Activated CD4-positive, alpha-beta T cell treated with anti-CD3 and anti-CD28 coated beads, Interleukin-2, amount 10 ng/mL, durations not matched to agents 24 days and 14 days (primary cell): ENCODE data around the gene ADAMTS10. TPM values are rescaled to one million over a fixed set of nuclear protein-coding genes. Genes with fewer than 3 reads are reported as not detected.

Experiments used
- DNase-seq: peaks from one replicate; pipeline ENCODE4 v3.0.0; 2022
- H3K27ac Mint-ChIP-seq: one replicate; pipeline ENCODE4 v1.8.0; 2022; ENCODE audit warnings: mild to moderate bottlenecking, mixed read lengths
- H3K27me3 Mint-ChIP-seq: one replicate; pipeline ENCODE4 v1.8.0; 2022; ENCODE audit warnings: mixed read lengths
- H3K36me3 Mint-ChIP-seq: one replicate; pipeline ENCODE4 v1.8.0; 2022; ENCODE audit warnings: low read depth, mild to moderate bottlenecking, mixed read lengths
- H3K4me1 Mint-ChIP-seq: one replicate; pipeline ENCODE4 v1.8.0; 2021; ENCODE audit warnings: mixed read lengths
- H3K4me3 Mint-ChIP-seq: one replicate; pipeline ENCODE4 v1.8.0; 2022; ENCODE audit warnings: mild to moderate bottlenecking, moderate library complexity, mixed read lengths
- H3K9me3 Mint-ChIP-seq: one replicate; pipeline ENCODE4 v1.8.0; 2021; ENCODE audit warnings: mixed read lengths
- intact Hi-C: fragments of 100-400 bp; cut with micrococcal nuclease; formaldehyde crosslinking; loops from one replicate; pipeline ENCODE4 v1.15.1; 2023
- total RNA-seq: library from RNA; stranded (reverse); gene quantifications from 2 replicates; pipeline ENCODE4 v1.2.3, GENCODE V29; 2022

Gene ADAMTS10
- total RNA-seq = 2.4 and 2.5 TPM in 2 replicates

DNA sequence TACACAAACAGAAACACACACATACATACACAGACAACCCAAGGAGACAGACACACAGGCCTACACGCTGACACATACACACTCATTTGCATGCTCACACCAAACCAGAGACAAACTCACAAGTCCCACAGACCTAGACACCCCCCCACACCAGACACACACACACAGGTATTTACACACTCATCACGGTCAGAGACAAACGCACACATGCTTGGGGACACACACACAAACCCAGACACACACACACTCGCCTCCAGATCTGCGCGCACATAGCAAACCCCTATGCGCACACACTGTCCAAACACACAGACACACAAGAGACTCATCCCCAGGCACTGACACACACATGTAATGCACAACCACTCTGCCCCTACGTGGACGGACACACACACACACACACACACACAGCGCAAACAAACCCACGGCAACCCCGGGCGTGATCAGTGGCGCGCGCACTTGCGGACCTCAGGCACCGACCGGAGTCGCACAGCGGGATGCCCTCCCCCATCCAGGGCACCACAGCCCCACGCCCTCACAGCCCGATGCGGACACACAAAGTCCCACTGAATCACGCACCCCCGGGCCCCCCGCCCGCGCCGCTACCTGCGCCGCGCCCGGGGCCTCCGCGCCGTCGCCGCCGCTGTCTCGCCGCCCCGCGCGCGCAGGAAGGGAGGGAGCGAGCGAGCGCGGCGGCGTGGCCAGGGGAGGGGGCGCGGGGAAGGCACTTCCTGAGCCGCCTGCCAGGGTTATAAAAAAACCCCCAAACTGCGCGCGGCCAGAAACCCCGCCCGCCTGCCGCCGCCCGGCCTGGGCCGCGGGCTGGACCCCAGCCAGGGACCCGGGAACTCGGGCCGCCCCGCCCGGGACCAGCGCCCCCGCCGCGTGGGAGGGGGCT lies at the start of gene ADAMTS10:
Gene ADAMTS10, minus strand, starts transcription at position 675 of the 895 bp plus-strand sequence. CDS start 5,005 bp downstream, outside the sequence.
- intact Hi-C loops = no loop called here
- H3K4me1 Mint-ChIP-seq = peaks cover 15% of the 10 kb centered on the region
- peak; percentile 79 for DNase-seq

DNA sequence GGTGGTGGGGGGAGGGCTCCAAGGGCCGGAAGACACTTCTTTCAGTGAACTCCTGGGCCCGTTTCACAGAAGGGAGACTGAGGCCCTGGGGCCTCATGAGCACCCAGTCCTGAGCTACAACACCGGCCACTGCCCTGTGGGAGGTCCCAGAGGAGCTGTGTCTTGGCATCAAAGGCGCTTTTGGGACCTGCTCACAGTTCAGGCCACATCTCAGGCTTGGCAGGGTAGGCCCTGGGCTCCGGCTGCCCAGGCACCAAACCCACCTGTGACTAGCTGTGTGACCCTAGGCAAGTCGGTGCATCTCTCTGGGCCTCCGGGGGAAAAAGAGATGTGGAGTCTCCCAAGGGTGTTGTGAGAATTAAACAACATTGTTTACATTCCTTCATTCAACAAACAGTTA lies 49.4 kb upstream of the ADAMTS10 start:
- no peak overlapping the region for H3K4me3 Mint-ChIP-seq
- no peaks in the 10 kb centered on the region for H3K9me3 Mint-ChIP-seq
- intact Hi-C loops = no loop called here
- peaks cover 21% of the 10 kb centered on the region for H3K4me1 Mint-ChIP-seq
- no peak overlapping the region for H3K27ac Mint-ChIP-seq
- no peak for DNase-seq
- peaks cover 3% of the 10 kb centered on the region for H3K27me3 Mint-ChIP-seq
- H3K36me3 Mint-ChIP-seq = no peaks in the 10 kb centered on the region

More for the DNA sequence above, at the start of gene ADAMTS10:
- H3K36me3 Mint-ChIP-seq = peaks cover 2% of the 10 kb centered on the region
- peaks cover 18% of the 10 kb centered on the region for H3K27me3 Mint-ChIP-seq
- peak within 1 kb of the TSS; percentile 86 for H3K4me3 Mint-ChIP-seq
- H3K9me3 Mint-ChIP-seq = peaks cover 4% of the 10 kb centered on the region
- peak within 1 kb of the TSS; percentile 43 for H3K27ac Mint-ChIP-seq

DNA sequence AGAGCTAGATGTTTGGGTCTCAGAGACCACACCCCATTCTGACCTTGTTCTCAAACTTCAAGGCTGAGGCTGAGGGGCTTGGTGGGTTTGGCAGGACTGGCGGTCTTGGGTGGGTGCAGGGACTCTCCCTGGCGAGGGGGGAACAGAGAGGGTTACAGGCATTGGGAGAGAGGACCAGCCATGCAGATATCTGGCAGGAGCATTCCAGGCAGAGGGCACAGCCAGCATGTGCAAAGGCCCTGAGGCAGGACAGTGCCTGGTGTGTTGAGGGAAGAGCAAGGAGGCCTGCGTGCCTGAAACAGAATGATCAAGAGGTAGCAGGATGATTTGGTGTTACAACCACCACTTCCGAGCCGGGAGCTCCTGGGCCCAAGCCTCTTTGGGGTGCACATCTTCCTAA lies 47.4 kb upstream of the ADAMTS10 start:
- no peak overlapping the region for H3K27ac Mint-ChIP-seq

DNA sequence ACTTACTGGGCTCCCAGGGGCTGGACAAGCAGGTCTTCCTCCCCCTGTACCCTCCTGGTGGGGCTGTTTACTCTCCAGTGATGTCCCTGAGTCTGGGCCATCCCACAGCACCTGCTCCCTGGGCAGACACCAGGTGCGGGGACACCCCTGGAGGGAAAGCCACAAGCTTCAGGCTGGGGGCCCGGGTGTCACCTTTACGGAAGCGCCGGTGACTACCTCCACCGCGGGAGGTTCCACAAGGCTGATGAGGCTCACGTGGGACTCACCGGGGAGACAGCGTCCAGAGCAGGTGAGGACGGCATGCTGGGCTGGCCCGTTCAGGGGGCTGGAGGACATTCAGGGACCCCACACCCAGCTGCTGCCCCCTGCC lies 44.8 kb upstream of the ADAMTS10 start:
- Mint-ChIP-seq H3K36me3 (no peaks in the 10 kb centered on the region), H3K4me1 (peaks cover 9% of the 10 kb centered on the region), H3K27ac (no peak overlapping the region), H3K4me3 (peak overlapping the region; percentile 8), H3K27me3 (peaks cover 3% of the 10 kb centered on the region), H3K9me3 (no peaks in the 10 kb centered on the region)
- peak; percentile 70 for DNase-seq
- intact Hi-C loops = loop anchor here (2.0 kb wide), 1 partner anchor 425 kb away; no protein-coding TSS in a partner anchor

More for the DNA sequence above, 47.4 kb upstream of the ADAMTS10 start:
- no peak for DNase-seq
- no peaks in the 10 kb centered on the region for H3K9me3 Mint-ChIP-seq
- H3K27me3 Mint-ChIP-seq = peaks cover 3% of the 10 kb centered on the region
- intact Hi-C loops = no loop called here
- H3K4me1 Mint-ChIP-seq = peaks cover 14% of the 10 kb centered on the region
- H3K4me3 Mint-ChIP-seq = no peak overlapping the region
- H3K36me3 Mint-ChIP-seq = no peaks in the 10 kb centered on the region

DNA sequence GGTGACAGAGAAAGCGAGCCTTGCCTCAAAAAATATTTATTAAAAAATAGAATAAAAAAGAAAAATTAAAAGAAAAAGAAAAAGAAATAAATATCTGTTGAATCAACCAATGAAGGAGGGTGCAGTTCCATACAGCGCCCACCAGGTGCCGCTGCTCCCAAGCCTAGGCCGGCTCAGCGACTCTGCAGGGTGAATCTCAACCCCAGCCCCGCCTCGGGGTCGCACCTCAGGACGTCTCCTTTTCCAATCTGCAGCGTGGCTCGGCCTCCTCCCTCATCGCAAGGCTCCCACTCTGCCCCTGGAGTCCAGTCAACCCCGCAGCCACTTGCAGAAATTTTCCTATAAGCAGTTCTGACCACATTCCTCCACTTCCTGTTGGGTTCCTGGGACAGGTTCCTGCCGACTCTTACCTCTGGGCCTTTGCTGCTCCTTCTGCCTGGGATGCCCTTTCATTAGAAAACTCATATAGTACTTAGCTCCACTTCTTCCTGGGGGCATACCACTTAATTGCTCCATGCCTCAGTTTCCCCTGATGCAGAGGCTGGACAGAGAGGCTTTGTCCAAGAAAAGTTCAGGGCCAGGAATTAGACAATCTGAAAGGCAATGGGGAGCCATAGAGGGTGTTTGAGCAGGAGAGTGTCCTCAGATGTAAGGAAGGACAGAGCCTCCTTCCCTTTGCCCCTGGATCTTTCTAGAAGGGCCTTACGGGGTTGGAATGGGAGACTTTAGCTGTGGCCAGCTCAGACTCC lies 44.2 kb upstream of the ADAMTS10 start:
- DNase-seq = peak; percentile 88
- intact Hi-C loops = loop anchor here (1.0 to 2.0 kb wide), 2 partner anchors 40 to 426 kb away; no protein-coding TSS in a partner anchor
- H3K4me3 Mint-ChIP-seq = peak overlapping the region; percentile 67

DNA sequence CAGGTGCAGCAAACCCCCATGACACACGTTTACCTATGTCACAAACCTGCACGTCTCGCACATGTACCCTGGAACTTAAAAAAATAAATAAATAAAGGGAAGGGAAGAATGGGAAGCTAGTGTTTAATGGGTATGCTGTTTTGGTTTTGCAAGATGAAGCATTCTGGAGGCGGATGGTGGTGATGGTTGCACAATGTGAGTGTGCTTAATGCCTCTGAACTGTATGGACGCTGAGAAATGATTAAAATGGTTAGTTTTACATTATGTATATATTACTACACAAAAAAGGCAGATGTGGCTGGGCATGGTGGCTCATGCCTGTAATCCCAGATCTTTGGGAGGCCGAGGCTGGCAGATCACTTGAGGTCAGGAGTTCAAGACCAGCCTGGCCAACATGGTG lies 37.7 kb upstream of the ADAMTS10 start:
- Mint-ChIP-seq H3K36me3 (no peaks in the 10 kb centered on the region), H3K4me3 (no peak overlapping the region), H3K27me3 (peaks cover 10% of the 10 kb centered on the region), H3K9me3 (no peaks in the 10 kb centered on the region), H3K27ac (no peak overlapping the region), H3K4me1 (peaks cover 4% of the 10 kb centered on the region)
- DNase-seq = no peak
- intact Hi-C loops = no loop called here

More for the DNA sequence above, 44.2 kb upstream of the ADAMTS10 start:
- Mint-ChIP-seq H3K27me3 (peaks cover 3% of the 10 kb centered on the region), H3K4me1 (peaks cover 9% of the 10 kb centered on the region), H3K27ac (peak overlapping the region; percentile 20), H3K36me3 (no peaks in the 10 kb centered on the region), H3K9me3 (no peaks in the 10 kb centered on the region)

DNA sequence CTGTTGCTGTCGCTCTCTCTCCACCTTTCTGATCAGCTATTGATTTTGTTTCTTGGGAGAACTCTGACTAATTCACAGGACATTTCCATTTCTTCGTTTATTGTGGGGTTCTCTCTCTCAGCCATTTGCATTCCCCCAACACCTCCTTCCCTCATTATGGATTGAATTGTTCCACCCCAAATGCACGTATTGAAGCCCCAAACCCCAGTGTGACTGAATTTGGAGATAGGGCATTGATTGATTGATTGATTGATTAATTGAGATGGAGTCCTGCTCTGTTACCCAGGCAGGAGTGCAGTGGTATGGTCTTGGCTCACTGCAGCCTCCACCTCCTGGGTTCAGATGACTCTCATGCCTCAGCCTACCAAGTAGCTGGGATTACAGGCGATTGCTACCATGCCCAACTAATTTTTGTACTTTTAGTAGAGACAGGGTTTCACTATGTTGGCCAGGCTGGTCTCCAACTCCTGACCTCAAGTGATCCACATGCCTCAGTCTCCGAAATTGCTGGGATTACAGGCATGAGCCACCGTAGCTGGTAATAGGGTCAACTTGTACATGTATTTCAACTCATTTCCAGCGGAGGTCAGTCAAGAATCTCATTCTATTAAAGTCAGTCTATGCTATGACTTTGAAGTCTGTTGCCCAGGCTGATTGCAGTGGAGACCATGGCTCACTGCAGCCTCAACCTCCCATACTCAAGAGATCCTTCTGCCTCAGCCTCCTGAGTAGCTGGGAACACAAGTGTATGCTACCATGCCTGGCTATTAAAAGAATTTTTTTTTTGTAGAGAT lies 33.5 kb upstream of the ADAMTS10 start:
- no peak overlapping the region for H3K4me3 Mint-ChIP-seq
- intact Hi-C loops = loop anchor here (2.0 kb wide), 1 partner anchor 63 kb away; no protein-coding TSS in a partner anchor
- H3K27me3 Mint-ChIP-seq = peaks cover 12% of the 10 kb centered on the region
- H3K36me3 Mint-ChIP-seq = no peaks in the 10 kb centered on the region
- peaks cover 7% of the 10 kb centered on the region for H3K9me3 Mint-ChIP-seq
- DNase-seq = no peak
- peaks cover 4% of the 10 kb centered on the region for H3K4me1 Mint-ChIP-seq
- no peak overlapping the region for H3K27ac Mint-ChIP-seq

DNA sequence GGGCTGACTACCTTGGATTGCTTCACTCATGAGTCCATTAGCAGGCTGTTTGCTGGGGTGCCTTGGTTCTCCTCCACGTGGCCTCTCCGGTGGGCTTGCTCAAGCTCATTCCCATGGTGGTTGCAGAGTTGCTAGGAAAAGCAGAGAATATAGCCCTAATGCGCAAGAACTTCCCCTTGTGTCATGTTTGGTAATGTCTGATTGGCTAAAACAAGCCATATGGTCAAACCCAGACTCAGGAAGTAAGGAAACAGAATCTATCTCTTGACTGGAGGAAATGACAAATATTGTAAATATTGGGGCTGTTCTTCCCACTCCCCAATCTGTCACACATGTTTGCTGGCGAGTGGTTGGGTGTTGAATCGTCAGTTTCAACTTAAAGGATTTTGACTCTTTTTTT lies 32.0 kb upstream of the ADAMTS10 start:
- no peak for DNase-seq
- Mint-ChIP-seq H3K27me3 (peaks cover 15% of the 10 kb centered on the region), H3K9me3 (peaks cover 7% of the 10 kb centered on the region), H3K4me1 (peaks cover 5% of the 10 kb centered on the region), H3K36me3 (no peaks in the 10 kb centered on the region), H3K4me3 (no peak overlapping the region), H3K27ac (no peak overlapping the region)
- intact Hi-C loops = loop anchor here (2.0 kb wide), 1 partner anchor 62 kb away; no protein-coding TSS in a partner anchor

DNA sequence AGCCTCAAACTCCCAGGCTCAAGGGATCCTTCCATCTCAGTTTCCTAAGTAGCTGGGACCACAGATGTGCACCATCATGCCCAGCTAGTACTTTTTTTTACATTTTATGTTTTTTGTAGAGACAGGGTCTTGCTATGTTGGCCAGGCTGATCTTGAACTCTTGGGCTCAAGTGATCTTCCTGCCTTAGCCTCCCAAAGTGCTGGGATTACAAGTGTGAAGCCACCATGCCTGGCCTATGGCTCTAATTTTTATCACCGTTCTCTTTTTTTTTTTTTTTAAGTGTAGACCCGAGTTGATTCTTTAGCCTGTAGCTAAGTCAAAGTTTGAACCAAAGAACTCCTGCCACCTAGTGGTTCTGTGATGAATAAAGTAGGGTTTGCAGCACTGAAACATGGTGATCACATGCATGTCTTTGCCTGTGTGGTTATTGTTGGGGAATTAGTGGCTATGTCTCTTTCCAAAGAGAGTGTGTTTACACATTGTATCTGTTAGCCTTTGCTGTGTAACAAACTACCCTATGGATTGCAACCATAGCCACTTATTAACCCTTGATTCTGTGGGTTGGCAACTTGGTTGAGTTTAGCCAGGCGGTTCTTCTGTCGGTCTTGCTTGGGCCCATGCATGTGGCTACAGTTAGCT lies 31.5 kb upstream of the ADAMTS10 start:
- Mint-ChIP-seq H3K27ac (no peak overlapping the region), H3K9me3 (peaks cover 7% of the 10 kb centered on the region), H3K36me3 (no peaks in the 10 kb centered on the region), H3K4me1 (peaks cover 5% of the 10 kb centered on the region), H3K4me3 (no peak overlapping the region), H3K27me3 (peaks cover 15% of the 10 kb centered on the region)
- DNase-seq = peak; percentile 74
- intact Hi-C loops = loop anchor here (2.0 kb wide), 1 partner anchor 61 kb away; no protein-coding TSS in a partner anchor

DNA sequence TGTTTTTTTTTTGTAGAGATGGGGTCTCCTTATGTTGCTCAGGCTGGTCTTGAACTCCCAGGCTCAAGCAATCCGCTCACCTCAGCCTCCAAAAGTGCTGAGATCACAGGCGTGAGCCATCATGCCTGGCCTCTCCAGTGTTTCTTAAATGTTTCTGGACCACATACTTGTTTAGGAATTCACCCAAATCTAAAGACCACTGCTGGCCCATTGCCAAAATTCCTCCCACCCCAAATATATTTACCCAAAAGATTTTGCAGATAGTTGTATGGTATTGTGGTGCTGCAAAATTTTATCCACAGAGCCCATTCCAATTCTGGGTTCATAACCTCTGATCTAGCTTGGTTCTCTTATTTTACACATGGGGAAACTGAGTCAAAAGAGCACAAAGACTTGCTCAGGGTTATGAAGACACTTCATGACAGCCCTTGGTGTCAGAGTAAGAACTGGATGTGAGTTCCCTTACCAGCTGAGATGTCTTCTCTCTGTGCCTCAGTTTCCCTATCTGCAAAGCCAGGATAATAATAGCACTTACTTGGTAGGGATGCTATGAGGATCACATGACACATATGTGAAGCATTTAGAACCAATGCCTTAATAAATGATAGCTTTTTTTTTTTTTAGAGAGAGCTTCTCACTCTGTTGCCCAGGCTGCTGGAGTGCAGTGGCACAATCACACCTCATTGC lies 30.8 kb upstream of the ADAMTS10 start:
- Mint-ChIP-seq H3K4me1 (peaks cover 3% of the 10 kb centered on the region), H3K36me3 (no peaks in the 10 kb centered on the region), H3K27ac (no peak overlapping the region), H3K4me3 (no peak overlapping the region), H3K9me3 (peaks cover 7% of the 10 kb centered on the region), H3K27me3 (peaks cover 10% of the 10 kb centered on the region)
- intact Hi-C loops = no loop called here
- no peak for DNase-seq

DNA sequence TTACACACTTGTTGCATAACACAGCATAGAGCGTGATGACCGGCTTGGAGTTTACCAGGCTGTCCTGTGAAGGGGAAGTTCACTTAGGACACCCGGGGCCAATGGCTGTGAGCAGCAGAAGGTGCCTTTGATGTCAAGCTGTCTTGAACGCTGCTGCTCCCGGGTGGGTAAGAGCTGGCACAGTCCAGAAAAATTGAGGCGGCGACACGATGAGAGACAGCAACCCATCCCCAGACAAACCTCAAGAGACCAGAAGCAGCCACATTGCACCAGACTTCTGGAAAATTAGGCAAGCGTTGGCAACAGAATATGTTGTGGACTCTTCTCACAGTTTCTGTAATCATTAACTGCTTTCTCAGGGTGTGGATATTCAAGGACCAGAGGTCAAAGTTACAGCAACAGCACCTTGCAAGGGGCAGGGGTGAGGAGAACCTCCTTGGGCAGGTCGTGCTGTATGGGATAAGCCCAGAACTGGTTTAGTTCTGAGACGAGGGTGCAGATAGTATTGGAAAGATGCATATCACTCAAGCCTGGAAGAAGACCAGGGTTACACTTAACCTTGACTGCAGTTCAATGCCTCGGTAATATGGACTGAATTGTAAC lies 30.0 kb upstream of the ADAMTS10 start:
- Mint-ChIP-seq H3K4me1 (peaks cover 2% of the 10 kb centered on the region), H3K4me3 (no peak overlapping the region), H3K36me3 (no peaks in the 10 kb centered on the region), H3K27me3 (peaks cover 9% of the 10 kb centered on the region), H3K27ac (no peak overlapping the region), H3K9me3 (peaks cover 7% of the 10 kb centered on the region)
- no peak for DNase-seq
- intact Hi-C loops = no loop called here

DNA sequence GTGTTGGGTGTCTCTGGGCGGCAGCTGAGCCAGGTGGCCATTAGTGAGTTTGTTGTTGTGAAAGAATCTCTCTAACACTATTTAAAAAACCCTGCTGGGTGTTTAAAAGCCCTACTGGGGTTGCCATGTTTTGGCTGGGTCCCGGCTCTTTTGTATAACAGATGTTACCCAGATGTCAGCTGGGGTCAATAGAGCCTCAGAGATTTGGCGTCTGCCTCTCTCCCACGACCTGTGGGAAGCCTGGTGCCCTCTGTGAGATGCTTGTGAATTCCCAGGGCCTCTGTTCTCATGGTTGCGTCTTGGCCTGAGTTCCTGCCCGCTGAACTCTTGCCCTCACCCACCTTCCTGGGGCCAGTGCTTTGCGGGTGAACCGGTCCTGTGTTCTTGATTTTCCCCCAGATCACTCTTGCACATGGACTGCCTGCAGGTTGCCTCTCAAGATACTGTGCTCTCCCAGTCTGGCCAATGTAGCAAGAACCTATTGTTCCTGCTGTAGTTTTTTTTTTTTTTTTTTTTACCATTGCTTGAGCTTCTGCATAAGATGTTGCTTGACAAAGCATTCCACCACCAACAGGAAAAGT lies 29.4 kb upstream of the ADAMTS10 start:
- H3K4me3 Mint-ChIP-seq = no peak overlapping the region
- peaks cover 7% of the 10 kb centered on the region for H3K9me3 Mint-ChIP-seq
- intact Hi-C loops = no loop called here
- no peak overlapping the region for H3K27ac Mint-ChIP-seq
- no peak for DNase-seq
- H3K4me1 Mint-ChIP-seq = peaks cover 2% of the 10 kb centered on the region
- H3K27me3 Mint-ChIP-seq = peaks cover 7% of the 10 kb centered on the region
- H3K36me3 Mint-ChIP-seq = no peaks in the 10 kb centered on the region
